HCEC 1CT (cell line): ENCODE data around the gene TRAF4.
"Not testable (repeated sequence)": the region's sequence is repeated elsewhere in the genome, so short reads cannot be mapped to it uniquely, and the experiment has no call there.

ENCODE experiments used
- DNase-seq: peaks from one replicate; pipeline ENCODE4 v3.0.0-alpha.2; 2017

TRAF4 gene

GRCh38 chr17:28748852-28749515 lies 5.2 kb downstream of the TRAF4 start:
- no peak for DNase-seq

- no peak for DNase-seq
Measured at GRCh38 chr17:28749516-28750177, 5.8 kb downstream of the TRAF4 start.

DNA sequence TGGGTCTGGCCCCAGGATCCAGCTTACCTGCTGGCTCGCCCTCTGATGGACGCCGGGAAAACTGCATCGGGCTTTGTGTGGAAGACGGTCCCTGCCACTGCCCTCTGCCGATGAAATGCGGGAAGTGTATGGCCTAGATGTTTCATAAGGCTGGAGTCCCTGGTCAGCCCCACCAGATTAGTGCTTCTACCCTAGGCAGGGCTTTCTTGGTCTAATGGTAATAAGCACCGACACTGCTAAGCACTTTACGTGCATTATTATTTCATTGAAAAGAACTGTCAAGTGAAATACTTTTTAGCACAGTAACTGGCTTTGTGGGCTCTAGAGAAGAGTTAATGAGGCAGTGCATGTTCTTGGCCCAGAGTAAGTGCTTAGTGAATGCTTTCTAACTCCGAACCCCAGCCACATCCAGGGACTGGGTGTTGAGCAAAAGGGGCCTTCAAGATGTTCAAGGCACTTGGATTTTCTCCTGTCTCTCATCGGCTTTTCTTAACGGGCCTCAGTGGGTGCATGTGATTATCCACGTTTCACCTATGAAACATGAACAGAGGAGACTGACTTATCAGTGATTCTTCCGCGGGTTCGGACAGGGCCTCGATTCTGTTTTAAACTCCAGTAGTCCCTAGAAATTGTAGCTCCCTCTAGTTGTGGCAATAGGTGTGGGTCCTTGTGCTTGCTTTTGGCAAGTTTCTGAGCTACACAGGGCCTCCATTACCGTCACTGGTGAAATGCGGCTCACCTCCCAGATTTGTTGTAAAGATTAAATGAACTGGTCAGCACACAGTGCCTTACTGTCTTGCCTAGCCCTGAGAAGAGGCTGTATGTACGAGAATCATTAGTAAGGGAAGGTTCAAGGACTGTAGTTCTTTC lies 6.6 kb downstream of the TRAF4 start:
- DNase-seq: peak; percentile 85

DNA sequence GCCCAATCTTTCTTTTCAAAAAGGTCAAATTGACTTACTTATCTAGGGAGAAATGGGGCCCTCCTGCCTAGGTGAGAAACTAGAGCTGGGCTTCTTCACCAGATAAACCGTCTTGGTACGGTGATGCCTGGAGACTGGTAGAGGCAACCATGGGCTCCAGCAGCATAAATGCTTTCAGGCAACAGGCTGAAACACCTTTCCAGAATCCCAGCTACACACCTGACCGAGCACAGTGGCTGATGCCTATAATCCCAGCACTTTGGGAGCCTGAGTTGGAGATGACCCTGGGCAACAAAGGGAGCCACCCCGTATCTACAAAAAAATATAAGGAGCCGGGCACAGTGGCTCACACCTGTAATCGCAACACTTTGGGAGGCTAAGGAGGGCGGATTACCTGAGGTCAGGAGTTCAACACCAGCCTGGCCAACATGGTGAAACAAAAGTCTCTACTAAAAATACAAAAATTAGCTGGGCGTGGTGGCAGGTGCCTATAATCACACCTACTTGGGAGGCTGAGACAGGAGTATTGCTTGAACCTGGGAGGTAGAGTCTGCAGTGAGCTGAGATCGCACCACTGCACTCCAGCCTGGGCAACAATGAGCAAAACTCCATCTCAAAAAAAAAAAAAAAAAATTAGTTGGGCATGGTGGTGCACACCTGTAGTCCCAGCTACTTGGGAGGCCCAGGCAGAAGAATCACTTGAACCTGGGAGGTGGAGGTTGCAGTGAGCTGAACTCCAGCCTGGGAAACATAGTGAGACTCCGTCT lies 8.0 kb downstream of the TRAF4 start:
- DNase-seq: no peak

DNA sequence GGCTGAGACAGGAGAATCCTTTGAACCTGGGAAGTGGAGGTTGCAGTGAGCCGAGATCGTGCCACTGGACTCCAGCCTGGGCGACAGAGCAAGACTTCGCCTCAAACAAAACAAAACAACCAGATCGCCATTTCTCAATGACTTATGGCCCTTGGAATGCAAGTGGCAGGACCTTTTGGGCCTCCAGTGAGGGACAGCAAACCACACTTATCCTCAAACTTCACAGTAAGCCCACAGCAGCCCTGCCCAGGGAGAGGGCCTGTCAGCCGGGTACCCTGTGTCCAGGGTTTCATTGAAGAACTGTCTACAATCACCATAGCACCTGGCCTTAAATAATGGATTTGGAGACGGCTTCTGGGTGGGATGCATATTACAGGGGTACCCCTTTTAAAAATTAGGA lies 11.7 kb downstream of the TRAF4 start:
- DNase-seq: peak; percentile 28

- DNase-seq: no peak
Measured at GRCh38 chr17:28756049-28756804, 12.4 kb downstream of the TRAF4 start.

DNA sequence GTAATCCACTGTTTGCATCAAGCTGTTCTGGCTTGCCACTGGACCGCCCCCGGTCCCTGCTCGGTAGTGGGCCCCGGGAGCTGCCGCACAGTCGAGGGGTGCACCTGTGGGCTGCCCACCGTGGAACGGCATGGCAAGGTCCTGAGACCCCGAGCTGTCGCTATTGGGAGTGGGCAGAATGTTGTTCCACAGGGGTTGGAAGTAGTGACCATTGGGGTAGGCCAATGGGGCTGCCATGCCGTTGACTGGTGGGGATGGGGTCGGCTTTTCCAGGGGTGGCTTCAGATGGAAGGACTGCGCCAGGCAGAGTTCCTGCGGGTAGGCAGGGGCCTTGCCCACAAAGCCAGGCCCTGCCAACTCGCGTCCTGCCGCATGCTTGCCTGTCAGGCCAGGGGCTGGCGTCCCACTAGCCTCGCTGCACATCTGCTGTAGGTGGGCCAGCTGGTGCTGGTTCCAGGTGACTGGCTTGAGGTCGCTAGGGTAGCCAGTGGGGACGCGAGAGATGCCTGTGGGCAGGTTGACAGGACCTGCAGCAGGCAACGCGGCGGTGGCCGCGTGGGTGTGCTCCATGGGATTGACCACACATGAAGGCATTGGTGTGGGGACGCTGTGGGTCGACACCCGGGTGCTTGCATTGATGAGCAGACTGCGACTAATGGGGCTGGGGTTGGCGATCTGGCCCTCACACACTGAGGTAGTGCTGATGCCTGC lies 14.8 kb downstream of the TRAF4 start:
- no peak for DNase-seq

GRCh38 chr17:28759256-28759865 lies 15.6 kb downstream of the TRAF4 start:
- no peak for DNase-seq

GRCh38 chr17:28760601-28761562 lies 17.1 kb downstream of the TRAF4 start:
- DNase-seq: peak; percentile 62

GRCh38 chr17:28763137-28763799 lies 19.5 kb downstream of the TRAF4 start:
- DNase-seq: no peak

DNA sequence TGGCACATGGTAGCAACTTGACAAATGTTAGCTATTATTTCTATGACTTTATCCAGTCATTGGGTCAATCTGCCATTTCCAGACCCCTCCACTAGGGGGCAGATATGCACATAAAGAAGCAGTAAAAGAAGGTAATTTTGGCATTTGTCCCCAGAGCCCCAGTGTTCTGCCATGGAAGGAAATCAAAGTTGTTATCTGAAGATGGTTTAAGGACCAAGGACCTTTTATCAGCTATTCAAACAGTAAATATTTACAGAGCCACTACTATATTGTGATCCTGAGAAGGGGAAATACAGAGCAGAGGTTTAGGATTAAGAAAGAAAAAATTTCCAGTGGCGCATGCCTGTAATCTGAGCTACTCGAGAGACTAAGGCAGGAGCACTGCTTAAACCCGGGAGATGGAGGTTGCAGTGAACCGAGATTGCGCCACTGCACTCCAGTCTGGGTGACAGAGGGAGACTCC lies 20.0 kb downstream of the TRAF4 start:
- peak; percentile 66 for DNase-seq

- DNase-seq: no peak
Measured at GRCh38 chr17:28765038-28765437, 21.2 kb downstream of the TRAF4 start.

DNA sequence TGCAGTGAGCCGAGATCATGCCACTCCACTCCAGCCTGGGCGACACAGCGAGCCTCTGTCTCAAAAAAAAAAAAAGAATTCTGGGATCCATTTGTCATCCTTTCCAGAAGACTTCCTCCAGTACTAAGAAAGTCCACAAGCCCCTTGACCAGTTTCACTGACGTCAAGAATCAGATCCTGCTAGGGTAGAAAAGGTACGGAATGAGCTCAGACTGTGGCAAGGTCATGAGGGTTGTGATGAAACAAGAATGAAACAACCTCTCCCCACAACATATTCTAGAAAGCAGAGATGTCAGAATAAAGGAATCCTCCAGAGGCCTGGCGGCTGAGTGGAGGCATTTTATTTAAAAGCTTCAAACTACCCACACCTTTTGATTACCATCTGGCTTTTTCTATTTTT lies 29.9 kb downstream of the TRAF4 start:
- DNase-seq: no peak

GRCh38 chr17:28774206-28774605 lies 30.4 kb downstream of the TRAF4 start:
- DNase-seq: no peak

- no peak for DNase-seq
Measured at GRCh38 chr17:28777178-28777577, 33.4 kb downstream of the TRAF4 start.

DNA sequence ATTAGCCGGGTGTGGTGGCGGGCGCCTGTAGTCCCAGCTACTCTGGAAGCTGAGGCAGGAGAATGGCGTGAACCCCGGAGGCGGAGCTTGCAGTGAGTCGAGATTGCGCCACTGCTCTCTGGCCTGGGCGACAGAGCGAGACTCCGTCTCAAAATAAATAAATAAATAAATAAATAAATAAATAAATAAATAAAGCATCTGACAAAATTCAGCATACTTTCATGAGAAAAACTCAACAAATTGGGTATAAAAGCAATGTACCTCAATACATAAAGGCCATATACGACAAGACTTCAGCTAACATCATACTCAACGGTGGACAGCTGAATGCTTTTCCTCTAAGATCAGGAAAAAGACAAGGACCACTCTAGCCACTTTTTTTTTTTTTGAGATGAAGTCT lies 35.8 kb downstream of the TRAF4 start:
- DNase-seq: not testable (repeated sequence)

GRCh38 chr17:28783161-28783560 lies 39.4 kb downstream of the TRAF4 start:
- no peak for DNase-seq

GRCh38 chr17:28788100-28788499 lies 44.3 kb downstream of the TRAF4 start:
- no peak for DNase-seq
